Right atrium auricular region (tissue), 2 donors: ENCODE results near the gene EFL1. TPM values are rescaled to one million over a fixed set of nuclear protein-coding genes. Genes with fewer than 3 reads are reported as not detected.
A peak's percentile ranks its signal among the peaks of the same experiment; 100 is the strongest.

Source experiments
- DNase-seq: peaks from one replicate; pipeline ENCODE4 v3.0.0-alpha.2; 2019; ENCODE audit warnings: low spot score
- H3K27ac ChIP-seq, 2 donors: fragments of 200-600 bp; sonication (generic); 1 replicate in 1 of 2; 2 replicates in 1 of 2; pipeline ENCODE4 v1.5.1; 2016 to 2019
- H3K27me3 ChIP-seq, 2 donors: fragments of 200-600 bp; sonication (generic); one replicate each; pipeline versions ENCODE4 v1.5.1 to v1.6.0; 2017 to 2019
- H3K36me3 ChIP-seq: fragments of 200-600 bp; sonication (generic); one replicate; pipeline ENCODE4 v1.5.1; 2016
- H3K4me1 ChIP-seq, 2 donors: fragments of 200-600 bp; sonication (generic); one replicate each; pipeline versions ENCODE4 v1.5.1 to v1.6.0; 2017 to 2019
- H3K4me3 ChIP-seq, 2 donors: fragments of 200-600 bp; sonication (generic); 1 replicate in 1 of 2; 2 replicates in 1 of 2; pipeline ENCODE4 v1.5.1; 2017 to 2019; ENCODE audit warnings: mild to moderate bottlenecking in 1 of 2, moderate library complexity in 1 of 2
- H3K9me3 ChIP-seq, 2 donors: fragments of 200-600 bp; sonication (generic); one replicate each; pipeline ENCODE4 v1.5.1; 2019
- CTCF ChIP-seq, 2 donors: fragments of 200-600 bp; sonication (generic); IDR thresholded peaks; one replicate each; pipeline ENCODE4 v1.5.1; 2019; ENCODE audit warnings: antibody characterized with exemption in 2 of 2
- total RNA-seq, 2 donors: library from RNA; depleted of rRNA; stranded (reverse); fragments of >200 nt; gene quantifications; one replicate each; pipeline ENCODE4 v1.1.0, GENCODE V29; 2016

EFL1 gene
- total RNA-seq, 2 donors from 2014 or later = 11.0 to 14.2 TPM

- no peaks in the 10 kb centered on the region for H3K27me3 ChIP-seq
- no peak for DNase-seq
- H3K9me3 ChIP-seq = no peaks in the 10 kb centered on the region
- no peaks in the 10 kb centered on the region for H3K36me3 ChIP-seq
- H3K4me1 ChIP-seq = no peaks in the 10 kb centered on the region
- TF ChIP-seq CTCF (IDR thresholded peaks at IDR 0.05) = no peak
- H3K27ac ChIP-seq = no peak overlapping the region
- H3K4me3 ChIP-seq = no peak overlapping the region
These were observed 89.4 kb downstream of the EFL1 start for GRCh38 chr15:82173108-82173507.

- no peaks in the 10 kb centered on the region for H3K36me3 ChIP-seq
These were observed 90.0 kb downstream of the EFL1 start for GRCh38 chr15:82172506-82172905.

GRCh38 chr15:82168757-82169156 is 93.8 kb downstream of the EFL1 start:
- Histone ChIP-seq H3K9me3 (no peaks in the 10 kb centered on the region), H3K4me1 (no peaks in the 10 kb centered on the region), H3K27me3 (no peaks in the 10 kb centered on the region), H3K36me3 (peaks cover under 1% of the 10 kb centered on the region), H3K4me3 (no peak overlapping the region), H3K27ac (no peak overlapping the region)
- DNase-seq = no peak
- no peak for TF ChIP-seq CTCF (IDR thresholded peaks at IDR 0.05)

More at GRCh38 chr15:82172506-82172905, 90.0 kb downstream of the EFL1 start:
- TF ChIP-seq CTCF (IDR thresholded peaks at IDR 0.05) = no peak
- Histone ChIP-seq H3K27ac (no peak overlapping the region), H3K4me1 (no peaks in the 10 kb centered on the region), H3K9me3 (no peaks in the 10 kb centered on the region), H3K4me3 (no peak overlapping the region), H3K27me3 (no peaks in the 10 kb centered on the region)
- no peak for DNase-seq

- H3K36me3 ChIP-seq = peaks cover 5% of the 10 kb centered on the region
- H3K27me3 ChIP-seq = no peaks in the 10 kb centered on the region
- DNase-seq = no peak
- H3K4me3 ChIP-seq = no peak overlapping the region
- H3K4me1 ChIP-seq = no peaks in the 10 kb centered on the region
- no peaks in the 10 kb centered on the region for H3K9me3 ChIP-seq
- TF ChIP-seq CTCF (IDR thresholded peaks at IDR 0.05) = no peak
- no peak overlapping the region for H3K27ac ChIP-seq
These were observed 94.2 kb downstream of the EFL1 start for GRCh38 chr15:82168296-82168695.

- TF ChIP-seq CTCF (IDR thresholded peaks at IDR 0.05) = no peak
- Histone ChIP-seq H3K27ac (no peak overlapping the region), H3K4me1 (no peaks in the 10 kb centered on the region)
These were observed 96.6 kb downstream of the EFL1 start for GRCh38 chr15:82165948-82166376.

GRCh38 chr15:82159922-82160321 is 102.6 kb downstream of the EFL1 start:
- Histone ChIP-seq H3K9me3 (no peaks in the 10 kb centered on the region), H3K36me3 (peaks cover 22% of the 10 kb centered on the region), H3K27me3 (no peaks in the 10 kb centered on the region), H3K4me1 (no peaks in the 10 kb centered on the region), H3K27ac (peak overlapping the region in 1 of 2 donors; percentile 48), H3K4me3 (no peak overlapping the region)
- no peak for TF ChIP-seq CTCF (IDR thresholded peaks at IDR 0.05)
- no peak for DNase-seq

More at GRCh38 chr15:82165948-82166376, 96.6 kb downstream of the EFL1 start:
- DNase-seq = no peak
- H3K4me3 ChIP-seq = no peak overlapping the region
- H3K36me3 ChIP-seq = peaks cover 18% of the 10 kb centered on the region
- H3K9me3 ChIP-seq = no peaks in the 10 kb centered on the region
- H3K27me3 ChIP-seq = no peaks in the 10 kb centered on the region
